Endothelial cell of umbilical vein (primary cell): ENCODE measurements around the gene ZP3.
"Not testable (repeated sequence)": the region's sequence is repeated elsewhere in the genome, so short reads cannot be mapped to it uniquely, and the experiment has no call there.

ENCODE experiments used
- CTCF ChIP-seq, 2 donors: IDR thresholded peaks; 1 replicate in 1 of 2; 2 replicates in 1 of 2; pipeline ENCODE4 v1.5.1; 2011; ENCODE audit warnings: low read length in 2 of 2, mild to moderate bottlenecking in 2 of 2, moderate library complexity in 2 of 2, control low read depth in 1 of 2, inconsistent platforms in 1 of 2, low read depth in 1 of 2; ENCODE audit not compliant: insufficient read depth in 1 of 2; ENCODE audit errors: extremely low read depth in 1 of 2
- EZH2 ChIP-seq: IDR thresholded peaks from 2 replicates; pipeline ENCODE4 v1.6.1; 2012; ENCODE audit warnings: borderline replicate concordance, low read depth, mild to moderate bottlenecking, moderate library complexity, low read length, inconsistent platforms; ENCODE audit not compliant: severe bottlenecking
- FOS ChIP-seq: IDR thresholded peaks from 2 replicates; pipeline ENCODE4 v1.6.1; 2011; ENCODE audit warnings: mild to moderate bottlenecking, low read length, moderate library complexity, borderline replicate concordance; ENCODE audit not compliant: insufficient read depth
- GATA2 ChIP-seq: IDR thresholded peaks from 2 replicates; pipeline ENCODE4 v1.7.0; 2011; ENCODE audit warnings: low read depth, mild to moderate bottlenecking, moderate library complexity, mixed read lengths, low read length; ENCODE audit not compliant: insufficient read length, insufficient read depth
- JUN ChIP-seq: IDR thresholded peaks from 2 replicates; pipeline ENCODE4 v1.6.1; 2011; ENCODE audit warnings: borderline replicate concordance, low read depth; ENCODE audit not compliant: insufficient read length, insufficient read depth
- MYC ChIP-seq: IDR thresholded peaks from one replicate; pipeline ENCODE4 v1.6.1; 2011; ENCODE audit warnings: mild to moderate bottlenecking, low read depth, low read length
- POLR2A ChIP-seq: IDR thresholded peaks from 2 replicates; pipeline ENCODE4 v1.6.1; 2012; ENCODE audit warnings: low read depth, mild to moderate bottlenecking, control low read depth, low read length
- POLR2AphosphoS5 ChIP-seq: IDR thresholded peaks from 2 replicates; pipeline ENCODE4 v1.6.1; 2012; ENCODE audit warnings: low read depth, mild to moderate bottlenecking, control low read depth, low read length, moderate library complexity; ENCODE audit not compliant: insufficient read depth
- TF ChIP-seq, protein P1 (sequence below): IDR thresholded peaks from 2 replicates; pipeline ENCODE4 v1.6.1; 2011; ENCODE audit not compliant: insufficient read depth, insufficient read length

- TF ChIP-seq CTCF (IDR thresholded peaks at IDR 0.05; ENCODE audit: extremely low read depth in 1 of 2, insufficient read depth in 1 of 2, low read depth in 1 of 2, low read length in 2 of 2); POLR2A; MYC; EZH2; JUN; GATA2; POLR2AphosphoS5; FOS: not testable (repeated sequence)
- TF ChIP-seq, protein P1, sequence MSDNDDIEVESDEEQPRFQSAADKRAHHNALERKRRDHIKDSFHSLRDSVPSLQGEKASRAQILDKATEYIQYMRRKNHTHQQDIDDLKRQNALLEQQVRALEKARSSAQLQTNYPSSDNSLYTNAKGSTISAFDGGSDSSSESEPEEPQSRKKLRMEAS, result not testable (repeated sequence)
These were observed 32.3 kb downstream of the ZP3 start for GRCh38 chr7:76457017-76457416.
